ENCODE measurements around the gene TMEM203. TPM values are rescaled to one million over a fixed set of nuclear protein-coding genes. Genes with fewer than 3 reads are reported as not detected.

The TMEM203 gene
- total RNA-seq, 2 donors from 2014 or later, result 12.0 to 35.2 TPM

DNA sequence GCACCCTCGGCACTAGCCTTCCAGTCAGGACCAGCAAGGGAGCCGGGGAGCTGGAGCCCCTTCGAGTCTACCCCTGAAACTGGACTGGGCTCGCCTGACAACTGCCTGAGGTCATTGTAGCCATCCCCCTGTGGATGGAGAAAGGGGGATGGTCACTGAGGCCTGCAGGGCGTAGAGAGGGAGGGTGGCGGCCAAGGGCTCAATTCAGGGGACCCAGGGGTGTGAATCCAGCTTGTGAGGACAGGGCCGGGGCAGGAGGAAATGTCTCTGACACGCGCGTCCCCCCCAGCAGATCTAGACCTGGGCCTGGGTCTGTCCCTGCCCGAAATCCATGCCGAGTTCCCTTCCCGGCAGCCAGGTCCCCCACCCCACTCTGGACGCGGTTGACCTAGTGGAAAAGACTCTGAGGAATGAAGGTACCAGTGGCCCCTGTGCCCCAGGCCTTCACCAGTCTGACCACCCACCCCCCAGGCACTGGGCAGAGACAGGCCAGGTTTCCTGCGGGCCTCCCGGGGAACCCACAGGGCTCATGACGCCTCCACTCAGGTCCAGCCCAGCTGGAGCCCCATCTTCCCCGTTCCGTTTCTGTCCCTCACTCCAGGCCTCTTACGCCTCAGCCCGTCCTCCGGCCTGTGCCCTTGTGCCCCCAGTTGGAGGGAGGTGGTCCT, 26.1 kb upstream of the TMEM203 start:
- TF ChIP-seq, protein P1, sequence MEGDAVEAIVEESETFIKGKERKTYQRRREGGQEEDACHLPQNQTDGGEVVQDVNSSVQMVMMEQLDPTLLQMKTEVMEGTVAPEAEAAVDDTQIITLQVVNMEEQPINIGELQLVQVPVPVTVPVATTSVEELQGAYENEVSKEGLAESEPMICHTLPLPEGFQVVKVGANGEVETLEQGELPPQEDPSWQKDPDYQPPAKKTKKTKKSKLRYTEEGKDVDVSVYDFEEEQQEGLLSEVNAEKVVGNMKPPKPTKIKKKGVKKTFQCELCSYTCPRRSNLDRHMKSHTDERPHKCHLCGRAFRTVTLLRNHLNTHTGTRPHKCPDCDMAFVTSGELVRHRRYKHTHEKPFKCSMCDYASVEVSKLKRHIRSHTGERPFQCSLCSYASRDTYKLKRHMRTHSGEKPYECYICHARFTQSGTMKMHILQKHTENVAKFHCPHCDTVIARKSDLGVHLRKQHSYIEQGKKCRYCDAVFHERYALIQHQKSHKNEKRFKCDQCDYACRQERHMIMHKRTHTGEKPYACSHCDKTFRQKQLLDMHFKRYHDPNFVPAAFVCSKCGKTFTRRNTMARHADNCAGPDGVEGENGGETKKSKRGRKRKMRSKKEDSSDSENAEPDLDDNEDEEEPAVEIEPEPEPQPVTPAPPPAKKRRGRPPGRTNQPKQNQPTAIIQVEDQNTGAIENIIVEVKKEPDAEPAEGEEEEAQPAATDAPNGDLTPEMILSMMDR (IDR thresholded peaks at IDR 0.05), result no peak
- no peak for DNase-seq (ENCODE audit: low spot score)
- no peak overlapping the region for H3K27ac ChIP-seq
- ATAC-seq (ENCODE audit: insufficient number of reproducible peaks, low FRiP score, low read depth), result no peak
- H3K4me3 ChIP-seq, result no peak overlapping the region
- H3K27me3 ChIP-seq (replicated peaks; ENCODE audit: insufficient read depth), result no peaks in the 10 kb centered on the region
- peaks cover 1 to 7% of the 10 kb centered on the region in 2 donors for H3K4me1 ChIP-seq (ENCODE audit: control insufficient read depth in 1 of 2, low read depth in 2 of 2)
- H3K36me3 ChIP-seq, result no peaks in the 10 kb centered on the region
- no peaks in the 10 kb centered on the region for H3K9me3 ChIP-seq

GRCh38 chr9:137230705-137231371, 25.4 kb upstream of the TMEM203 start, which contains the start of gene SLC34A3:
SLC34A3 (plus strand) TSS chr9:137230901; CDS start chr9:137231703, 802 bp downstream.
- ATAC-seq (ENCODE audit: insufficient number of reproducible peaks, low FRiP score, low read depth), result no peak
- no peak for DNase-seq (ENCODE audit: low spot score)
- Histone ChIP-seq H3K4me1 (ENCODE audit: control insufficient read depth in 1 of 2, low read depth in 2 of 2) (no peaks in the 10 kb centered on the region), H3K27me3 (replicated peaks; ENCODE audit: insufficient read depth) (no peaks in the 10 kb centered on the region), H3K4me3 (no peak within 1 kb of the TSS), H3K9me3 (no peaks in the 10 kb centered on the region), H3K27ac (no peak within 1 kb of the TSS), H3K36me3 (no peaks in the 10 kb centered on the region)
- TF ChIP-seq, protein P1 (IDR thresholded peaks at IDR 0.05), result no peak

DNA sequence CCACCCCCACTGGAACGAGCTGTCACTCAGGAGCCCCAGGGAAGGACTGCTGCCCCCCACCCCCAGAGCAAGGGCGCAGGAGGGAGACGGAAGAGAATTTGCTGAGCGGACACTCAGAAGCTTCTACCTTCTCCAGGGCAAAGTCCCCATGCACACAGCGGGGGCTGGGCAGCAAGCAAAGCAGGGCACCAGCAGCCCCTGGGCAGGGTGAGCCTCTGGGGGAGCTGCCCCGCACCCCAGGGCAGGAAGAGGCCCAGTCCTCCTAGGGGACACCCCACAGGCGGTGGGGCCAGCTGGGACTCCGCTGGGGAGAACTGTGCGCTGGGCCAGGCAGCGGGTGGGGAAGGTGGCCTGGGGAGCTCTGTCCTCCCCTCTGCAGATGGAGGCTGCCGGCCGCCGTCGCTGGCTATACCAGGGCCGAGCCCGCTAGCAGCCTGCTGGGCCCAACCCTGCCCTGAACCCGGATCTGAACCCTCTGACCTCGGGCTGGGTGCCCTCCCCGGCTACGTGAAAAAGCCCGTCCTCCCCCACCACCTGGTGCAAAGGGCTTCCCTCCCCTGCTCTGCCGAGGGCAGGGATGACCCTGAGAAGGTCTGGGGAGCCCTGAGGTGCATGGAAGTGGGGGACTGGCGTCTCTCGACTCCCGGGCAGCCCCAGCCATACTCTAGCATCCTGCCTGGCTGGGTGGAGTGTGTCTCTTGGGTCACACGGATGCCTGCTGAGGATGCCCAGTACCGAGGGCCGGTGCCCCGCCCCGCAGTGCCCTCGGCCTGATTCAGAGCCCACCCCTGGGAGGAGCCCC, 24.7 kb upstream of the TMEM203 start:
- Histone ChIP-seq H3K27ac (no peak overlapping the region), H3K36me3 (no peaks in the 10 kb centered on the region), H3K4me3 (no peak overlapping the region), H3K4me1 (ENCODE audit: control insufficient read depth in 1 of 2, low read depth in 2 of 2) (no peaks in the 10 kb centered on the region), H3K9me3 (no peaks in the 10 kb centered on the region), H3K27me3 (replicated peaks; ENCODE audit: insufficient read depth) (no peaks in the 10 kb centered on the region)
- ATAC-seq (ENCODE audit: insufficient number of reproducible peaks, low FRiP score, low read depth) (no peak), DNase-seq (ENCODE audit: low spot score) (no peak)
- TF ChIP-seq, protein P1 (IDR thresholded peaks at IDR 0.05), result no peak

DNA sequence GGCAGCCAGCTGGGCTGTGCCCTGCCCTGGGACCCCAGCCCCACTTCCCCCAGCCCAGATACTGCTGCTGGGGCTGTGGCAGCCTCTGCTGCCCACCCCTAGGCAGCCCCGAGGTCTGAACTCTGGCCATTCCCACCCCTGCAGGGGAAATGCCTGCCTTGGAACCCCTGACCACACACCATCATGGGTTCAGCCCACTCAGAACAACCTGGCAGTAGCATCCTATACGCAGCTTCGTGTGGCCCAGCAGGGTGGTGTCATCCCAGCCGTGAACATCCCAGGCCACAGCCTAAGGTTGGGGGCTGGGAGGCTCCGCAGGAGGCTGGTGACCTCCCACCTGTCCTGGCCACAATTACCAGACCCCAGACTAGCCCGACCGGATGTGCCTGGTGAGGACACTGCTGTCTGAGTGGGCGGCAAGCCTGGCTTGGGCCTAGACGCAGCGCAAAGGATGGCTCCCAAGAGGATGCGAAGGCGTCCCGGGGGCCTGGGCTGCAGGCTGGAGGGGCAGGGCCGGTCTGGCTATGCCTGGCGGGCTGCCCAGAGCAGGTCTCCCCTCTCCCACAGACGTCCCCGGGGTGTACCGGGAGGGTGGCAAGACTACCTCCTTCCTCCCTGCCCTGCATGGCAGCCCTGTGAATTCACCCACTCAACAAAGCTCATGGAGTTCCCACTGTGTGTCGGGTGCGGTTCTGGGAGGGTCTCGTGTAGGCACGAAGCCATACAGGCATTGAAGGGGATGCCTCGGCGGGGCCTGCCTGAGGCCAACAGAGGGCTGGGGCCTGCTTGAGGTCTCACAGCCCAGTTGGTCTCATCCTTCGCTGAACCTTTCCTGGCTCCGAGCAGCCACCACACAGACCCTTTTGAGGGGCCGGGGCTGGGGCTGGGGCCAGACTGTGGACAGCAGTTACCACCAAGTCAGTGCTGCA, 23.8 kb upstream of the TMEM203 start:
- no peak for ATAC-seq (ENCODE audit: insufficient number of reproducible peaks, low FRiP score, low read depth)
- no peak overlapping the region for H3K27ac ChIP-seq
- H3K9me3 ChIP-seq, result no peaks in the 10 kb centered on the region
- no peak overlapping the region for H3K4me3 ChIP-seq
- H3K27me3 ChIP-seq (replicated peaks; ENCODE audit: insufficient read depth), result no peaks in the 10 kb centered on the region
- H3K4me1 ChIP-seq (ENCODE audit: control insufficient read depth in 1 of 2, low read depth in 2 of 2), result peaks cover 0 to 2% of the 10 kb centered on the region in 2 donors
- no peak for DNase-seq (ENCODE audit: low spot score)
- TF ChIP-seq, protein P1 (IDR thresholded peaks at IDR 0.05), result no peak
- no peaks in the 10 kb centered on the region for H3K36me3 ChIP-seq
